MM.1S (cell line): Measurements from ENCODE around the gene CEP128.

Experiments used
- DNase-seq: peaks from one replicate; pipeline ENCODE4 v3.0.0-alpha.2; 2015
- H2AFZ ChIP-seq: fragments of 300-600 bp; sonication (generic); 2 replicates; pipeline ENCODE4 v1.6.0; 2016; ENCODE audit warnings: antibody characterized with exemption, low read length
- H3F3A ChIP-seq: fragments of 300-600 bp; sonication (generic); 2 replicates; pipeline ENCODE4 v1.6.1; 2016; ENCODE audit warnings: mild to moderate bottlenecking, antibody characterized with exemption, low read length, moderate library complexity, mixed read lengths; ENCODE audit not compliant: insufficient read depth
- H3K27ac ChIP-seq: fragments of 300-600 bp; sonication (generic); 2 replicates; pipeline ENCODE4 v1.5.1; 2016; ENCODE audit warnings: mild to moderate bottlenecking, low read length
- H3K27me3 ChIP-seq: fragments of 300-600 bp; sonication (generic); replicated peaks from 2 replicates; pipeline ENCODE4 v1.6.0; 2016; ENCODE audit warnings: low read length; ENCODE audit not compliant: insufficient read depth
- H3K36me3 ChIP-seq: fragments of 300-600 bp; sonication (generic); replicated peaks from 2 replicates; pipeline ENCODE4 v1.6.1; 2016; ENCODE audit warnings: mild to moderate bottlenecking, low read length, mixed read lengths; ENCODE audit not compliant: insufficient read depth
- H3K4me1 ChIP-seq: fragments of 300-600 bp; sonication (generic); 2 replicates; pipeline ENCODE4 v1.6.1; 2016; ENCODE audit warnings: low read length, mixed read lengths
- H3K4me2 ChIP-seq: fragments of 300-600 bp; sonication (generic); 2 replicates; pipeline ENCODE4 v1.6.0; 2016; ENCODE audit warnings: low read depth, low read length
- H3K4me3 ChIP-seq: fragments of 300-600 bp; sonication (generic); 2 replicates; pipeline ENCODE4 v1.5.1; 2016; ENCODE audit warnings: low read length, mixed read lengths
- H3K79me2 ChIP-seq: fragments of 300-600 bp; sonication (generic); 2 replicates; pipeline ENCODE4 v1.6.1; 2016; ENCODE audit warnings: mixed run types, low read length, mixed read lengths
- H3K9ac ChIP-seq: fragments of 300-600 bp; sonication (generic); 2 replicates; pipeline ENCODE4 v1.6.1; 2016; ENCODE audit warnings: low read length, mixed read lengths
- H3K9me2 ChIP-seq: fragments of 300-600 bp; sonication (generic); replicated peaks from 2 replicates; pipeline ENCODE4 v1.6.1; 2016; ENCODE audit warnings: mild to moderate bottlenecking, low read length, mixed read lengths; ENCODE audit not compliant: insufficient read depth
- H3K9me3 ChIP-seq: fragments of 300-600 bp; sonication (generic); replicated peaks from 2 replicates; pipeline ENCODE4 v1.6.1; 2016; ENCODE audit warnings: mild to moderate bottlenecking, low read length, mixed read lengths; ENCODE audit not compliant: insufficient read depth
- H4K20me1 ChIP-seq: fragments of 300-600 bp; sonication (generic); 2 replicates; pipeline ENCODE4 v1.6.1; 2016; ENCODE audit warnings: mild to moderate bottlenecking, low read length, moderate library complexity, mixed read lengths; ENCODE audit not compliant: insufficient read depth
- EZH2 ChIP-seq: fragments of 300-600 bp; sonication (generic); optimal IDR thresholded peaks from 2 replicates; pipeline ENCODE3; 2017; ENCODE audit warnings: low read depth, mild to moderate bottlenecking, antibody characterized with exemption, low read length, mixed read lengths
- EZH2phosphoT487 ChIP-seq: fragments of 300-600 bp; sonication (generic); IDR thresholded peaks from 2 replicates; pipeline ENCODE4 v1.6.1; 2018; ENCODE audit warnings: antibody characterized with exemption, low read length
- TF ChIP-seq, protein P1 (sequence below): fragments of 300-600 bp; sonication (generic); IDR thresholded peaks from 2 replicates; pipeline ENCODE4 v1.5.1; 2016; ENCODE audit warnings: antibody characterized with exemption, low read length, mixed read lengths

CEP128 gene

GRCh38 chr14:80692903-80693302 is 248.6 kb downstream of the CEP128 start:
- H3K36me3 ChIP-seq = no peaks in the 10 kb centered on the region
- no peak overlapping the region for H3K9ac ChIP-seq
- no peak overlapping the region for H3K27ac ChIP-seq
- H3K9me3 ChIP-seq = no peaks in the 10 kb centered on the region
- no peaks in the 10 kb centered on the region for H3F3A ChIP-seq
- no peak overlapping the region for H2AFZ ChIP-seq
- no peak for DNase-seq
- H3K4me2 ChIP-seq = no peak overlapping the region
- H3K79me2 ChIP-seq = no peaks in the 10 kb centered on the region
- TF ChIP-seq, protein P1, sequence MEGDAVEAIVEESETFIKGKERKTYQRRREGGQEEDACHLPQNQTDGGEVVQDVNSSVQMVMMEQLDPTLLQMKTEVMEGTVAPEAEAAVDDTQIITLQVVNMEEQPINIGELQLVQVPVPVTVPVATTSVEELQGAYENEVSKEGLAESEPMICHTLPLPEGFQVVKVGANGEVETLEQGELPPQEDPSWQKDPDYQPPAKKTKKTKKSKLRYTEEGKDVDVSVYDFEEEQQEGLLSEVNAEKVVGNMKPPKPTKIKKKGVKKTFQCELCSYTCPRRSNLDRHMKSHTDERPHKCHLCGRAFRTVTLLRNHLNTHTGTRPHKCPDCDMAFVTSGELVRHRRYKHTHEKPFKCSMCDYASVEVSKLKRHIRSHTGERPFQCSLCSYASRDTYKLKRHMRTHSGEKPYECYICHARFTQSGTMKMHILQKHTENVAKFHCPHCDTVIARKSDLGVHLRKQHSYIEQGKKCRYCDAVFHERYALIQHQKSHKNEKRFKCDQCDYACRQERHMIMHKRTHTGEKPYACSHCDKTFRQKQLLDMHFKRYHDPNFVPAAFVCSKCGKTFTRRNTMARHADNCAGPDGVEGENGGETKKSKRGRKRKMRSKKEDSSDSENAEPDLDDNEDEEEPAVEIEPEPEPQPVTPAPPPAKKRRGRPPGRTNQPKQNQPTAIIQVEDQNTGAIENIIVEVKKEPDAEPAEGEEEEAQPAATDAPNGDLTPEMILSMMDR = no peak
- TF ChIP-seq EZH2phosphoT487 (no peak), EZH2 (no peak)
- no peak overlapping the region for H3K4me3 ChIP-seq
- H3K27me3 ChIP-seq = no peaks in the 10 kb centered on the region
- no peaks in the 10 kb centered on the region for H3K4me1 ChIP-seq
- H4K20me1 ChIP-seq = no peaks in the 10 kb centered on the region
- no peaks in the 10 kb centered on the region for H3K9me2 ChIP-seq

DNA sequence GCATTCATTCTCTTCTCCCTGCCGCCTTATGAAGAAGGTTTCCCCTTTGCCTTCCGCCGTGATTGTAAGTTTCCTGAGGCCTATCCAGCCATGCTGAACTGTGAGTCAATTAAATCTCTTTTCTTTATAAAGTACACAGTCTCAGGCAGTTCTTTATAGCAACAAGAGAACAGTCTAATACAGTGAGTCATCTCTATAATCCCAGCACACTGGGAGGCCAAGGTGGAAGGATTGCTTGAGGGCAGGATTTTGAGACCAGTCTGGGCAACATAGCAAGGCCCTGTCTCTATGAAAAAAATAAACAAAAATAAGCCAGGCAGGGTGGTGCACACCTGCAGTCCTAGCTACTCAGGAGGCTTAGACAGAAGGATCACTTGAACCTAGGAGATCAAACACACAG is 259.9 kb downstream of the CEP128 start:
- no peaks in the 10 kb centered on the region for H3K36me3 ChIP-seq
- no peak for DNase-seq
- H3K9me2 ChIP-seq = no peaks in the 10 kb centered on the region
- no peak overlapping the region for H3K4me3 ChIP-seq
- no peak overlapping the region for H2AFZ ChIP-seq
- no peaks in the 10 kb centered on the region for H3F3A ChIP-seq
- no peaks in the 10 kb centered on the region for H3K9me3 ChIP-seq
- H3K27me3 ChIP-seq = no peaks in the 10 kb centered on the region
- TF ChIP-seq EZH2 (no peak), EZH2phosphoT487 (no peak)
- TF ChIP-seq, protein P1 = no peak
- no peak overlapping the region for H3K4me2 ChIP-seq
- H4K20me1 ChIP-seq = no peaks in the 10 kb centered on the region
- H3K79me2 ChIP-seq = no peaks in the 10 kb centered on the region
- no peak overlapping the region for H3K27ac ChIP-seq
- no peak overlapping the region for H3K9ac ChIP-seq
- H3K4me1 ChIP-seq = no peaks in the 10 kb centered on the region

GRCh38 chr14:80679273-80679672 is 262.3 kb downstream of the CEP128 start:
- no peaks in the 10 kb centered on the region for H3F3A ChIP-seq
- no peaks in the 10 kb centered on the region for H3K79me2 ChIP-seq
- H3K9ac ChIP-seq = no peak overlapping the region
- no peak overlapping the region for H3K4me3 ChIP-seq
- H4K20me1 ChIP-seq = no peaks in the 10 kb centered on the region
- H3K27me3 ChIP-seq = no peaks in the 10 kb centered on the region
- no peak for DNase-seq
- no peaks in the 10 kb centered on the region for H3K9me2 ChIP-seq
- H3K27ac ChIP-seq = no peak overlapping the region
- H3K9me3 ChIP-seq = no peaks in the 10 kb centered on the region
- TF ChIP-seq EZH2 (no peak), EZH2phosphoT487 (no peak)
- TF ChIP-seq, protein P1 = no peak
- H3K4me1 ChIP-seq = no peaks in the 10 kb centered on the region
- no peaks in the 10 kb centered on the region for H3K36me3 ChIP-seq
- no peak overlapping the region for H3K4me2 ChIP-seq
- no peak overlapping the region for H2AFZ ChIP-seq
